ENCODE measurements around the gene IGF2R. TPM values are rescaled to one million over a fixed set of nuclear protein-coding genes. Genes with fewer than 3 reads are reported as not detected.
"Not testable (repeated sequence)": the region's sequence is repeated elsewhere in the genome, so short reads cannot be mapped to it uniquely, and the experiment has no call there.

The IGF2R gene, protein sequence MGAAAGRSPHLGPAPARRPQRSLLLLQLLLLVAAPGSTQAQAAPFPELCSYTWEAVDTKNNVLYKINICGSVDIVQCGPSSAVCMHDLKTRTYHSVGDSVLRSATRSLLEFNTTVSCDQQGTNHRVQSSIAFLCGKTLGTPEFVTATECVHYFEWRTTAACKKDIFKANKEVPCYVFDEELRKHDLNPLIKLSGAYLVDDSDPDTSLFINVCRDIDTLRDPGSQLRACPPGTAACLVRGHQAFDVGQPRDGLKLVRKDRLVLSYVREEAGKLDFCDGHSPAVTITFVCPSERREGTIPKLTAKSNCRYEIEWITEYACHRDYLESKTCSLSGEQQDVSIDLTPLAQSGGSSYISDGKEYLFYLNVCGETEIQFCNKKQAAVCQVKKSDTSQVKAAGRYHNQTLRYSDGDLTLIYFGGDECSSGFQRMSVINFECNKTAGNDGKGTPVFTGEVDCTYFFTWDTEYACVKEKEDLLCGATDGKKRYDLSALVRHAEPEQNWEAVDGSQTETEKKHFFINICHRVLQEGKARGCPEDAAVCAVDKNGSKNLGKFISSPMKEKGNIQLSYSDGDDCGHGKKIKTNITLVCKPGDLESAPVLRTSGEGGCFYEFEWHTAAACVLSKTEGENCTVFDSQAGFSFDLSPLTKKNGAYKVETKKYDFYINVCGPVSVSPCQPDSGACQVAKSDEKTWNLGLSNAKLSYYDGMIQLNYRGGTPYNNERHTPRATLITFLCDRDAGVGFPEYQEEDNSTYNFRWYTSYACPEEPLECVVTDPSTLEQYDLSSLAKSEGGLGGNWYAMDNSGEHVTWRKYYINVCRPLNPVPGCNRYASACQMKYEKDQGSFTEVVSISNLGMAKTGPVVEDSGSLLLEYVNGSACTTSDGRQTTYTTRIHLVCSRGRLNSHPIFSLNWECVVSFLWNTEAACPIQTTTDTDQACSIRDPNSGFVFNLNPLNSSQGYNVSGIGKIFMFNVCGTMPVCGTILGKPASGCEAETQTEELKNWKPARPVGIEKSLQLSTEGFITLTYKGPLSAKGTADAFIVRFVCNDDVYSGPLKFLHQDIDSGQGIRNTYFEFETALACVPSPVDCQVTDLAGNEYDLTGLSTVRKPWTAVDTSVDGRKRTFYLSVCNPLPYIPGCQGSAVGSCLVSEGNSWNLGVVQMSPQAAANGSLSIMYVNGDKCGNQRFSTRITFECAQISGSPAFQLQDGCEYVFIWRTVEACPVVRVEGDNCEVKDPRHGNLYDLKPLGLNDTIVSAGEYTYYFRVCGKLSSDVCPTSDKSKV (N-terminal part only)
- 73.4 TPM for total RNA-seq

DNA sequence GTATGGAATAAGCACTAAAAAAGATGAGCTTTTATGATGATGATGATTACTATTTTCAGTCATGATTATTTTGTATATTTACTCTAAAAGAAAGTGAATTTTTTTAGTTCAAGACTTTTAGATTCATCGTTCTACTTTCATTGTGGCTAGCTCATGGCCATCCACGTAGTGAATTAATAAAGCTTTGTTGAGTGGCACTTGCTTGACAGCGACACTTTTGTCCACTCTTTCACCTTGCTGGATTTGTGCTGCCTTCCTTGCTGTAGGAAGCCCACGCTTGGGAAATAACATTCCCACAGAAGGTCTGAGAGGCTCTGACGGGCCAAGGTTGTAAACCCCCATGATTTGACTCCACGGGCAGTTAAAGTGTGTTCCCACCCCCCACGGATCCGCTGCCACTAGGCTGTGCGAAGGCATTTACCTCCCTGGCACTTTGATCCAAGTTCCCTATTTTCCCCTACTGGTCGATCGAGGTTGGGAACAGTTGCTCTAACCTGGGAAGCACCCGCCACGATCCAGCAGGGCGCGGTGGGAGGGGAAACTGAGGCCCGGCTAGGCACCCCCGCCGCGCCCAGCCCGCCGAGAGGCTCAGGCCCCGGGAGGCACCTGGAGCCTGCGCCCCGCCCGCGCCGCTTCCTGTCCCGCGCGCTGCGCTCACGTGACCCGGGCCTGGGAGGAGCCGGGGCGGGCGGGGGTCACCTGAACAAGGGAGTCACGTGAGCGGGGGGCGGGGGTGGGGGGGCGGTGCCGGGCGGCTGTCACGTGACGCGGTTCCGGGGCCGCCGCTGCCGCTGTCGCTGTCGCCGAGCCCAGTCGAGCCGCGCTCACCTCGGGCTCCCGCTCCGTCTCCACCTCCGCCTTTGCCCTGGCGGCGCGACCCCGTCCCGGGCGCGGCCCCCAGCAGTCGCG, at the start of gene IGF2R:
IGF2R (plus strand) TSS at position 788 of the 909 bp plus-strand sequence. CDS start 165 bp downstream, outside the sequence.
- Histone ChIP-seq H3K36me3 (no peaks in the 10 kb centered on the region), H3K9me3 (no peaks in the 10 kb centered on the region), H3K27ac (peak within 1 kb of the TSS; percentile 93), H3K27me3 (no peaks in the 10 kb centered on the region), H3K4me1 (peaks cover 42% of the 10 kb centered on the region), H3K4me3 (peak within 1 kb of the TSS; percentile 70 to 94)
- peak in 1 of 2 donors; percentile 88 for TF ChIP-seq POLR2AphosphoS5 (IDR thresholded peaks at IDR 0.05; ENCODE audit: insufficient read depth in 1 of 2, low read depth in 1 of 2)
- TF ChIP-seq POLR2A (IDR thresholded peaks at IDR 0.05), result peak in 1 of 2 donors; percentile 74
- TF ChIP-seq, protein P1, sequence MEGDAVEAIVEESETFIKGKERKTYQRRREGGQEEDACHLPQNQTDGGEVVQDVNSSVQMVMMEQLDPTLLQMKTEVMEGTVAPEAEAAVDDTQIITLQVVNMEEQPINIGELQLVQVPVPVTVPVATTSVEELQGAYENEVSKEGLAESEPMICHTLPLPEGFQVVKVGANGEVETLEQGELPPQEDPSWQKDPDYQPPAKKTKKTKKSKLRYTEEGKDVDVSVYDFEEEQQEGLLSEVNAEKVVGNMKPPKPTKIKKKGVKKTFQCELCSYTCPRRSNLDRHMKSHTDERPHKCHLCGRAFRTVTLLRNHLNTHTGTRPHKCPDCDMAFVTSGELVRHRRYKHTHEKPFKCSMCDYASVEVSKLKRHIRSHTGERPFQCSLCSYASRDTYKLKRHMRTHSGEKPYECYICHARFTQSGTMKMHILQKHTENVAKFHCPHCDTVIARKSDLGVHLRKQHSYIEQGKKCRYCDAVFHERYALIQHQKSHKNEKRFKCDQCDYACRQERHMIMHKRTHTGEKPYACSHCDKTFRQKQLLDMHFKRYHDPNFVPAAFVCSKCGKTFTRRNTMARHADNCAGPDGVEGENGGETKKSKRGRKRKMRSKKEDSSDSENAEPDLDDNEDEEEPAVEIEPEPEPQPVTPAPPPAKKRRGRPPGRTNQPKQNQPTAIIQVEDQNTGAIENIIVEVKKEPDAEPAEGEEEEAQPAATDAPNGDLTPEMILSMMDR (IDR thresholded peaks at IDR 0.05), result no peak
- no peak for DNase-seq (ENCODE audit: extremely low spot score in 2 of 2)
- intact Hi-C loops (cut with DNase I), result loop anchor here (10.0 kb wide), 1 partner anchor 274 kb away; the partner anchor contains the start of gene SOD2

DNA sequence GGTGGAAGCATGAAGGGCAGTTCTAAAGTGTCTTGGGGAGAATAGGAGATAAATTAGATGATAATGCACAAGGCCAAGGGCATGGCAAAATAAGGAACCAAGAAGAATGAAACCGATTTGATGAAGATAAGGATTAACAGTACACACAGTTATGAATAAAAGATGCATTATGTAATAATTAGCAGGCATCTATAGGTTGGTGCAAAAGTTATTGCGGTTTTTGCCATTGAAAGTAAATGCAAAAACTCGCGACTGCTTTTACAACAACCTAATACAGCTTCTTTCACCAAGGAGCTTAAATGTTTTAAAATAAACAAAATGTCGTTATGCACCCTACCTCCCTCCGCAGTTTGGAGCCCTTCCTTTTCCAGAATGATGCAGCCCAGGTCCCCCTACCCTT, 49.1 kb upstream of the IGF2R start:
- Histone ChIP-seq H3K27me3 (no peaks in the 10 kb centered on the region), H3K36me3 (no peaks in the 10 kb centered on the region), H3K9me3 (no peaks in the 10 kb centered on the region), H3K4me1 (no peaks in the 10 kb centered on the region), H3K4me3 (no peak overlapping the region), H3K27ac (no peak overlapping the region)
- DNase-seq (ENCODE audit: extremely low spot score in 2 of 2), result no peak
- intact Hi-C loops (cut with DNase I), result no loop called here
- no peak for TF ChIP-seq POLR2AphosphoS5 (IDR thresholded peaks at IDR 0.05; ENCODE audit: insufficient read depth in 1 of 2, low read depth in 1 of 2)
- TF ChIP-seq POLR2A (IDR thresholded peaks at IDR 0.05), result no peak
- TF ChIP-seq, protein P1 (IDR thresholded peaks at IDR 0.05), result no peak

DNA sequence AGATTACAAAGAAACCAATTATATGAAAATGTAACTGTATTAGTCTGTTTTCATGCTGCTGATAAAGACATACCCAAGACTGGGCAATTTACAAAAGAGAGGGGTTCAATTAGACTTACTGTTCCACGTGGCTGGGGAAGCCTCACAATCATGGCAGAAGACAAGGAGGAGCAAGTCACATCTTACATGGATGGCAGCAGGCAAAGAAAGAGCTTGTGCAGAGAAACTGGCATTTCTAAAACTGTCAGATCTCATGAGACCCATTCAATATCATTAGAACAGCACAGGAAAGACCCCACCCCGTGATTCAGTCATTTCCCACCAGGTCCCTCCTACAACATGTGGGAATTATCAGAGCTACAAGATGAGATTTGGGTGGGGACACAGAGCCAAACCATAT, 44.7 kb upstream of the IGF2R start:
- DNase-seq (ENCODE audit: extremely low spot score in 2 of 2); H3K4me3 ChIP-seq; H3K36me3 ChIP-seq; H3K27me3 ChIP-seq; H3K27ac ChIP-seq; intact Hi-C loops (cut with DNase I); H3K4me1 ChIP-seq; H3K9me3 ChIP-seq: not testable (repeated sequence)

DNA sequence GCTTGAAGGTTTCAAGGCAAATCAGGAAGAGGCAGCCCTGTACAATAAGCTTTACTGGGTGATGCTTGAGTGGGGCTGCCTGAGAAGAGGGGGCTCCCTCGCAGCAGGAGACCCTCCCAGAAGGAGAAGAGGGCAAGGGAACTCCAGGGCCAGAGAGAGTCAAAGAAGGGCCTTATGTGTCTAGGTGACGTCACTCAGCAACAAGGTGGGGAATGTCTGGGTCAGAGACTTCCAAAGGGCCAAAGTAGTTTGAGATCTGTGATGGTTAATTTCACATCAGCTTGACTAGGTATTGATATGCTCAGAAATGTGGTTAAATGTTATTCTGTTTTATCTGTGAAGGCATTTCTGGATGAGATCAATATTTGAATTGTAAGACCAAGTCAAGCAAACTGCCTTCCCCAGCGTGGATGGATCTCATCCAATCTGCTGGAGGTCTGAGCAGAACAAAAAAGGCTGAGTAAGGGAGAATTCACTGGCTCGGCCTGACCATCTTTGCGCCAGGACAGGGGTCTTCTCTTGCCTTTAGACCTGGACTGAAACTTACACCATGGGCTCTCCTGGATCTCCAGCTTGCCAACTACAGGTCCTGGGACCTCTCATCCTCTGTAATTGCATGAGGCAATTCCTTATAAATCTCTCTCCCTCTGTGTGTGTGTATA, 42.2 kb upstream of the IGF2R start:
- no peaks in the 10 kb centered on the region for H3K27me3 ChIP-seq
- DNase-seq (ENCODE audit: extremely low spot score in 2 of 2), result no peak
- peaks cover 2% of the 10 kb centered on the region for H3K4me1 ChIP-seq
- TF ChIP-seq POLR2A (IDR thresholded peaks at IDR 0.05) (no peak), POLR2AphosphoS5 (IDR thresholded peaks at IDR 0.05; ENCODE audit: insufficient read depth in 1 of 2, low read depth in 1 of 2) (no peak)
- TF ChIP-seq, protein P1 (IDR thresholded peaks at IDR 0.05), result no peak
- intact Hi-C loops (cut with DNase I), result no loop called here
- H3K4me3 ChIP-seq, result no peak overlapping the region
- no peaks in the 10 kb centered on the region for H3K36me3 ChIP-seq
- no peak overlapping the region for H3K27ac ChIP-seq
- H3K9me3 ChIP-seq, result no peaks in the 10 kb centered on the region

Measured in vagina (tissue), 2 donors.